ENCODE measurements around the gene ZMIZ2.

DNA sequence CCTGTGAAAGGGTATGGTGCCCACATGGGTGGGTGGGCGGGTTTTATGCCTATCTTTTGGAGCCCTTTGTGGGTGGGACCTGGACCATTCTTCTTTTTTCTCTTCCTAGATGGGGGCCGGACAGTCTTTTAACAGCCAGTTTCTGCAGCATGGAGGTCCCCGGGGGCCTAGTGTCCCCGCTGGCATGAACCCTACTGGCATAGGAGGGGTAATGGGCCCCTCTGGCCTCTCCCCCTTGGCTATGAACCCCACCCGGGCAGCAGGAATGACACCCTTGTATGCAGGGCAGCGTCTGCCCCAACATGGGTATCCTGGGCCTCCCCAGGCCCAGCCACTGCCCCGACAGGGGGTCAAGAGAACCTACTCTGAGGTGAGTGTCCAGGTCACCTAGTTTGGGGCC, 9.1 kb downstream of the ZMIZ2 start:
- TF ChIP-seq, protein P1, sequence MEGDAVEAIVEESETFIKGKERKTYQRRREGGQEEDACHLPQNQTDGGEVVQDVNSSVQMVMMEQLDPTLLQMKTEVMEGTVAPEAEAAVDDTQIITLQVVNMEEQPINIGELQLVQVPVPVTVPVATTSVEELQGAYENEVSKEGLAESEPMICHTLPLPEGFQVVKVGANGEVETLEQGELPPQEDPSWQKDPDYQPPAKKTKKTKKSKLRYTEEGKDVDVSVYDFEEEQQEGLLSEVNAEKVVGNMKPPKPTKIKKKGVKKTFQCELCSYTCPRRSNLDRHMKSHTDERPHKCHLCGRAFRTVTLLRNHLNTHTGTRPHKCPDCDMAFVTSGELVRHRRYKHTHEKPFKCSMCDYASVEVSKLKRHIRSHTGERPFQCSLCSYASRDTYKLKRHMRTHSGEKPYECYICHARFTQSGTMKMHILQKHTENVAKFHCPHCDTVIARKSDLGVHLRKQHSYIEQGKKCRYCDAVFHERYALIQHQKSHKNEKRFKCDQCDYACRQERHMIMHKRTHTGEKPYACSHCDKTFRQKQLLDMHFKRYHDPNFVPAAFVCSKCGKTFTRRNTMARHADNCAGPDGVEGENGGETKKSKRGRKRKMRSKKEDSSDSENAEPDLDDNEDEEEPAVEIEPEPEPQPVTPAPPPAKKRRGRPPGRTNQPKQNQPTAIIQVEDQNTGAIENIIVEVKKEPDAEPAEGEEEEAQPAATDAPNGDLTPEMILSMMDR (IDR thresholded peaks at IDR 0.05) = no peak
- TF ChIP-seq POLR2A (IDR thresholded peaks at IDR 0.05) = no peak
